NCI-H774 (cell line): Measurements from ENCODE around the gene ASTN2.

Experiments used
- DNase-seq: peaks from one replicate; lab custom pipeline; 2025; lab: John Stamatoyannopoulos, UW

ASTN2 gene

GRCh38 chr9:116420993-116421538 is 993.8 kb downstream of the ASTN2 start:
- no peak for DNase-seq

GRCh38 chr9:116419181-116419580 is 995.7 kb downstream of the ASTN2 start:
- no peak for DNase-seq

DNA sequence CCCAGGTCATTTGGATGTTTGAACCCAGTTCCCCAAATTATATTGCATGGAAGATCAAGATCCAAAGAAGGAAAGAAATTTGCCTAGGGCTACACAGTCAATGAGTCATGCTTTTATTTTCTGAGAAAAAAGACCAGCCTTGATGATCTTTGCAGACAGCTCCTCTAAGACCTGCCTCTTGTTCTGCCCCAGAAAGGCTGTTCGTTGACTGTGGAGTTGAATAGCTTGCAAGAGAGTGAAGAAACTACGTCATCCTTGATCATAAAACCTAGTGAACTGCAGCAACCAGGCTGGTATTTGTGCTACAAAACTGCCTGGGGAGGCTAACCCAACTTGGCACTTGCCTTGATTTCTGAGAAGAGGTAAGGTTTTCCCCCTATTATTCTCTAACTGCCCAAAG is 997.4 kb downstream of the ASTN2 start:
- DNase-seq: no peak

DNA sequence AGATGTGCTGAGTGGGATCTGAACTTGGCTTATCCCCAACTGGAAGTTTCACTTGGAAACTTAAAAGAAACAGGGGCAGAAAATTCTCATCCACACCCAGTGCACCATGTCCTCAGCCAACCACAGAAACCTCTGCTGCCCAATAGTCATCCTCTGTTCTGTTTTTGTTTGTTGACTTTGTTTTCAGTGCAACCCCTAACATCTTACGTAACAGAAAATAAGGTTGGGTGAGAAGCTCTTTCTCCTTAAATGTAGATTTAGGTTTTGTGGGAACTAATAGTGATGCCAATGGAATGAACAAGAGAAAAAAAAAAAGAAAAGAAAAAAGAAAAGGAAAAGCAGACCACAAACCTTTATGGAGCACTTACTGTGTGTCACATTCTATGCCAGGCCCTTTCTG is 998.4 kb downstream of the ASTN2 start:
- no peak for DNase-seq

DNA sequence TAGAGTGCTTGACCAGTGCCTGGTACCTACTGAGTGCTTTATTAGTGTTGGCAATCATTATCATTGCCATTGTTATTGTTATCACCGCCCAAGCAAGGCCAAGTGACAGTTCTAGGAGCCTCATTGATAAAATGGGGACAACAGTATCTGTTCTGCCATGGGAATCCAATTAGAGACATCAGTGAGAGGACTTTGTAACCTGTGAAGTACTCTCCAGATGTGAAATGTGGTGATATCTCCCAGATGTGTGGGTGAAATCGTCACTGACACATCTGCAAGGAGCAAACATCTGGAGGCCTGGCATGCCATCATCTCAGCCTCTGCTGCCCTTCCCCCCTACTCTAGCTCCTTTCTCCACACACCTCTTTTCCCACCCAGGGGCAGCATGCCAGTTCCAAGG is 1000.5 kb downstream of the ASTN2 start:
- no peak for DNase-seq

GRCh38 chr9:116411506-116411905 is 1003.4 kb downstream of the ASTN2 start:
- no peak for DNase-seq

DNA sequence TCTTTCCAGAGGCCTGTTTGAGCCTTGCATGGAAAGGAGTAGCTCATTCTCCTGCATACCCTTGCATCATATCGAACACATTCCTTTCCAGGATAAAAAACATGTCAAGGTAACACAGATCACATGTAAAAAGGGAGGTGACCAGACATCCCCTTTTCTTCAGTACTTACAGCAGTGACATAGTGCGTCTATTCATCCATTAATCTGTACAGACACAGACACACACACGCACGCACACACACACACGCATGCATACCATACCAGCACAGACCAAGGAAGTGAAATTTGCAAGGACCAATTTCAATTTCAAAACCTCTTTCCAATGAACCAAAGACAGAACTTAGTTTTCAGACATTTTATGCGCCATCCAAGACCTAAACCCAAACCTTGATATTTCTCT is 1005.2 kb downstream of the ASTN2 start:
- DNase-seq: no peak

DNA sequence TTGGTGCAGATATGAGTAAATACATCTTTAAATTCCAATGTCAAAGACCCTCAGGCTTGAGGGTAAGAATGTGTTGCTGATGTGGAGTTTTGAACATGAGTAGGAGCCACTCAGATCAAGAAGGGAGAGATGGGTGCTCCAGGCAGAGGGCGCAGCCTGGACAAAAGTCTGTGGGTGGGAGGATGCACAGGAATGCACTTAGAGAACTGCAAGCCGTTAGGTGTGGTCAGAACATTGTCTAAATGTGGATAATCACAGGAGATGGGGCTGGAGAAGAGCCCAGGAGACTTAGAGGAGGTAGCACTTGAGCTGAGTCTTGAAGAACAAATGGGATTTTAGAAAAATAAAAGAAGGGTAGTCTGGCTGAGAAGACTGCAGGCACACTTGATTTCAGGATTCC is 1005.7 kb downstream of the ASTN2 start:
- no peak for DNase-seq

DNA sequence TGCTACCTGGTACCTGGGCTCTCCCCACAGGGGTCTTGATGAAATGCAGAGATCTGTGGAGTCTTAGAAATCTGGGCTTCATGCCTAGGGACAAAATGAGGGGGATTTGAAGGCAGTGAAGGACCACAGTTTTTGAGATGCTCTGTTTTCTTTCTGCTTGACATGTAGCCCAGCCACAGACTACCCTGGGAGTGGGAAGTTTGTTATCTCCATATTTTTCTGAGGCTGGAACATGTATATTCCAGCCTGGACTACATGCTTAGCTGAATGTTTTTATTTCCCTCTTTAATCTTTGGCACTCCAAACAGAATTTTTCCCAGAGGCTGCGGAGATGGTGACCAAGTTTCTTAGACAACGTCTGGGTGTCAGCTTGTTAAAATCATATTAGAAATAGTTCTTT is 1008.4 kb downstream of the ASTN2 start:
- DNase-seq: no peak

DNA sequence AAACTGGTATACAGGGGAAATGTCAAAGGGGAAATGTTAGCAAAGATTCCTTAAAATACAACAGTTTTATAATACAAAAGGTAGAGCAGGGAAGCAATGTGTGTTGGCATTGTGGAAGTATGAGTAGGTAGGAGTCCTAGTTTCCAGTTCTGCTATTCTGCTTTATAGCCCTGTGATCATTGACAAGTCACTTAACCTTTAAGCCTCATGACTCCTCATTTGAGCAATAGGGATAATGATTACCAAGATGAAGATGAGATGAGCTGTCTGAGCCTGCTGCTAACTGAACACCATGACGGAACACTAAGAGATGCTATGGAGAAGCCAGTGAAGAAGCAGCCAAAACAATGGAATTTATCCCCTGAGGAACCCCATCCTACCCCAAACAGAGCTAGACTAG is 1009.5 kb downstream of the ASTN2 start:
- DNase-seq: no peak

DNA sequence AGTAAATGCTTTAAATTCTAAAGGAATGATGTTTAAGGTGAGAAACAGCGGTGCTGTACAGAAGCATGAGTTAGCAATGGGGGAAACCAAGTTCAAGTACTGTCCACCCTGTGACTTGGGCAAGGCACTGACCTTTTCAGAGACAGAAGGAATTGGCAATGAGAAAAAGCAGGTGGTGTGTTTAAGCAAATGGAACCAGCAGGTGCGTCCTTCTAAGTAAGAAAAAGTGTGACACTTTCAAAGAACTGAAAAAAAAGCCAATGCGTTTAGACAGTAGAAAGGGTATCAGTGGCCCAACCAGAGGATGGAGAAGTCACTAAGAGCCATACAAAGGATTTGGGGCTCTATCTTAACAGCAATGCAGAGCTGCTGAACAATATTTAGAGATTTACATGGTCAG is 1010.6 kb downstream of the ASTN2 start:
- DNase-seq: no peak

- no peak for DNase-seq
Measured at GRCh38 chr9:116403171-116403570, 1011.7 kb downstream of the ASTN2 start.

- no peak for DNase-seq
Measured at GRCh38 chr9:116395699-116396037, 1019.2 kb downstream of the ASTN2 start.

GRCh38 chr9:116394894-116395698 is 1019.8 kb downstream of the ASTN2 start:
- no peak for DNase-seq

GRCh38 chr9:116394070-116394469 is 1020.8 kb downstream of the ASTN2 start:
- DNase-seq: no peak

GRCh38 chr9:116393198-116393597 is 1021.7 kb downstream of the ASTN2 start:
- no peak for DNase-seq

DNA sequence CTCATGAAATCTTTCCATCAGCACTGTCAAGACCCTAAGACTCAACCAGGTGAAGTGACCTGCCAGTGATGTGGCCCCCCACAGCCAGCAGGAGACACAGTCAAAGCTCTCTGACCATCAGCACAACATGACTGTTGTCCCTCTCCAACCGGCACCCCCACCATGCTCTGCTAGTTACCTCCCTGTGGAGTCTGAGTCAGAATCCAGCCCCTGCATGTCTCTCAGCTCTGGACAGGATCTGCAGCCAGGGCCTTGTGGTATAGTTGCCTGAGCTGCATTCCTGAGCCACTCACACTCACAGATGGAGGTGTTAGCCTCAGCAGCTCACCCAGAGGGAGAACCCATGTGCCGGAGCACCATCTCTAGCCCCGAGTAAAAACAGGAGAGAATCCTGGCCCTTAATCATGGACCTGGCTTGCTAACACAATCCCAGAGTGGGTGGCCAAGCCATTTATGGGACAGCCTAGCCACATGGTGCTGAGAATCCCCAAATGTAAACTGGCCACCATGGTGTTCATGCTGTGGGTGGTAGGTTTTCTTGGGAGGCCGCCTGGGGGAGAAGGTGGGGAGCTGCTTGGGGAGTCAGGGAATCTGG is 1023.5 kb downstream of the ASTN2 start:
- DNase-seq: no peak

DNA sequence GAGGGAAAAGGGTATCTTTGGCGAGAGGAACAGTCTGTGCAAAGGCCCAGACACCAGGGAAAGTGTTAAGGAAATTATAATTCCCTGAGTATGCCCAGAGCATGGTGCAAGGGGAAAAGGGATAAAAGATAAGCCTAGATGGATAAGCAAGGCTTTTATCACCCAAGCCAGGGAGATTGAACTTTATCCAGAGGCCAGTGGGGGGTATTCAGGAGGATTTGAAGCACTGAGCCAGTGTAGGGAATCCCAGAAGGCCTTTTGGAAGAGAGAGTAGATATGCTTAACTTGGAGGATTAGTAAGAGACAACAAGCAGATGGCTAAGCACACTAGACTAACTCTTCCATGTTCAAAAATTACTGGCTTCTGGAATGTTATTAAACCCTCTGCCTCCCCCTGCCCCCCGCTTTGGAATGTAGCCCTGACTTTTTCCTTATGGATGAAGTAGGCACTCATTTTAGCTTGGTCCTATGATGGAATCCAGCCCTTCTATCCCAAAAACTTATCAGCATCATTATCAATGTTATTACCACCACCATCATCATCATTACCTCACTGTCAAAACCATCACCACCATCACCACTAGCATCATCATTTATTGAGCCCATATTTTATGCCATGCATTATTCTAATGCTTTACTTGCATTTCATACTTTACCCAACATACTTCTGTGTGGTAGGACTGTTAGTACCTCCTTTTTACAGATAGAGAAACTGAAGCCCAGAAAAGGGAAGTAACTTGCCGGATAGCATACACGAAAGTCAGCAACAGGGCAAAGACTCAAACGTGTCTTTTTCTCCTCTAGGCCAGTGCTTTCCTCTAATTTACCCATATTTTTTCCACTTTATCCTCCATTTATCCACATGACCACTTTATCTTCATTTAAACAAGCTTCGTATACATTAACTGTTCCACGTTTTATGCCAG is 1024.3 kb downstream of the ASTN2 start:
- DNase-seq: no peak

- no peak for DNase-seq
Measured at GRCh38 chr9:116389541-116390302, 1025.1 kb downstream of the ASTN2 start.

- no peak for DNase-seq
Measured at GRCh38 chr9:116387934-116388698, 1026.7 kb downstream of the ASTN2 start.

- DNase-seq: no peak
Measured at GRCh38 chr9:116383936-116384335, 1030.9 kb downstream of the ASTN2 start.
